22Rv1 (cell line): ENCODE data around the gene HOXD3.

Source experiments
- H3K27ac ChIP-seq: fragments of 450-650 bp; 2 replicates; pipeline ENCODE4 v1.5.1; 2017
- ZFX ChIP-seq: fragments of 450-650 bp; IDR thresholded peaks from 2 replicates; pipeline ENCODE4 v1.6.1; 2017; ENCODE audit warnings: antibody characterized with exemption, borderline replicate concordance
- TF ChIP-seq, protein P1 (sequence below): fragments of 450-650 bp; IDR thresholded peaks from 2 replicates; pipeline ENCODE4 v1.5.1; 2017; ENCODE audit warnings: mild to moderate bottlenecking

HOXD3 gene

GRCh38 chr2:176154576-176155252 lies 2.4 kb upstream of the HOXD3 start:
- no peak overlapping the region for H3K27ac ChIP-seq
- TF ChIP-seq, protein P1, sequence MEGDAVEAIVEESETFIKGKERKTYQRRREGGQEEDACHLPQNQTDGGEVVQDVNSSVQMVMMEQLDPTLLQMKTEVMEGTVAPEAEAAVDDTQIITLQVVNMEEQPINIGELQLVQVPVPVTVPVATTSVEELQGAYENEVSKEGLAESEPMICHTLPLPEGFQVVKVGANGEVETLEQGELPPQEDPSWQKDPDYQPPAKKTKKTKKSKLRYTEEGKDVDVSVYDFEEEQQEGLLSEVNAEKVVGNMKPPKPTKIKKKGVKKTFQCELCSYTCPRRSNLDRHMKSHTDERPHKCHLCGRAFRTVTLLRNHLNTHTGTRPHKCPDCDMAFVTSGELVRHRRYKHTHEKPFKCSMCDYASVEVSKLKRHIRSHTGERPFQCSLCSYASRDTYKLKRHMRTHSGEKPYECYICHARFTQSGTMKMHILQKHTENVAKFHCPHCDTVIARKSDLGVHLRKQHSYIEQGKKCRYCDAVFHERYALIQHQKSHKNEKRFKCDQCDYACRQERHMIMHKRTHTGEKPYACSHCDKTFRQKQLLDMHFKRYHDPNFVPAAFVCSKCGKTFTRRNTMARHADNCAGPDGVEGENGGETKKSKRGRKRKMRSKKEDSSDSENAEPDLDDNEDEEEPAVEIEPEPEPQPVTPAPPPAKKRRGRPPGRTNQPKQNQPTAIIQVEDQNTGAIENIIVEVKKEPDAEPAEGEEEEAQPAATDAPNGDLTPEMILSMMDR = no peak
- TF ChIP-seq ZFX = no peak

DNA sequence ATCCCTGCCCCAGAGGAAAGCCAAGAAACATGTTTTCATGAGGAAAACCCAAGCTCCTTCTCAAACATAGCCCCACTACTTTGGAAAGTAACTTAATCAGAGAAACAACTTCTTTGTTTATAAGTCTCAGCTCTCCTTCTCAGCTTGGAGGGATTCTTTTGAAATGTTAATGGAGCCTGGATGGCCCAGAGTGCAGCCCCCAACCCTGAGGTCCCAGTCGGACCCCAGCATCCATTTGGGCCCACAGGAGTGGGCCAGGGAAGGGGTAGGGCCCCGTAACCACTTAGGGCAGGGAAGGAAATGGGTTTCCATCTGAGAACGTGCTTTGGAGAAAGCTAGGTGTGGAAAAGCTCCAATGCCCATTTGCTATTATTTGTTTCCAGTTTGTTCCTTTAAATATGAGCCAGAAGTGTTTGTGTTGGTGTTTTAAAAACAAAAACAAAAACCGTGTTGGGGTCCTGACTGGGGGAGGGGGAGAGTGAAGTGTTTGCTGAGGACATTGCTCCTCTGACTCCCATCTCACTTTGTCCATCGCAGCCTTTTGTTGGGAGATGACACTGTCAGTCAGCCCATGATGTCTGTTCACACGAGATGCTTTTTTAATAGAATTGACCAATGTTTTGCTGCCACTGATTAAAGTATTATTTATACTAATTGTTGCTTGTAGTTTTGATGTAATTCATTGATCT lies 1.6 kb upstream of the HOXD3 start:
- no peak overlapping the region for H3K27ac ChIP-seq
- TF ChIP-seq, protein P1 = no peak
- no peak for TF ChIP-seq ZFX

GRCh38 chr2:176156301-176156806 lies 753 bp upstream of the HOXD3 start:
- H3K27ac ChIP-seq = no peak overlapping the region
- TF ChIP-seq ZFX = no peak
- TF ChIP-seq, protein P1 = no peak

DNA sequence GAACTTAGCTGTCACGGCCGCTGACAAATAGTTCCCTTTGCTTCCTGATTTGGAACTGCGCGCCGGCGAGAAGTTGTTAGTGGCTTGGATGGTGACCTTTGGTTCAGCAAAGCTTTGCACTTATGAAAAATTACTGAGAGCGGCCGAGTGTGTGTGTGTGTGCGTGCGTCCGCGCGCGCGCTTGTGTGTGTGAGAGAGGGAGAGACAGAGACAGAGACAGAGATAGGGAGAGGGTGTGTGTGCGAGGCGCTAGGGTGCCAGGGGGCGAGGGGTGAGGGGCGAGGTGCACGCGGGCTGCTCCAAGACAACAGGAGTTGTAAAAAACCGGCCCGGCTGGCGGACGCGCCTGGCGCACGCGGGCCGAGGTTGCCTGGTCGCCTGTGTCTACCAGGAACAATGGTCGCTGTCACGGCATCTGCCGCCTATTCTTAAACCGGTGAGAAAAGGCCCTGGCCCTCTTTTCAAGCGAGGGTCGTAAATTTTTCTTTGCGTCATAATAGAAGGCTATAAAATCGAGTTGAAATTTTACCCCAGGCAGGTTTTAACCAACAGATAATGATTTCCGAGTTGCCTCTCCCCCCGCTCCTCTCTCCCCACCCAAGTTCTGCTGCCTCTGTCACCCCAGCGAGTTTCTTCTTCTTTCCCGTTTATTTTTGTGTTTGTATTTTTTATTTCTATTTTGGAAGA lies 535 bp downstream of the HOXD3 start:
- TF ChIP-seq ZFX = no peak
- TF ChIP-seq, protein P1 = no peak
- H3K27ac ChIP-seq = no peak overlapping the region

GRCh38 chr2:176158186-176158591 lies 1.1 kb downstream of the HOXD3 start:
- TF ChIP-seq, protein P1 = no peak
- TF ChIP-seq ZFX = no peak
- H3K27ac ChIP-seq = no peak overlapping the region

DNA sequence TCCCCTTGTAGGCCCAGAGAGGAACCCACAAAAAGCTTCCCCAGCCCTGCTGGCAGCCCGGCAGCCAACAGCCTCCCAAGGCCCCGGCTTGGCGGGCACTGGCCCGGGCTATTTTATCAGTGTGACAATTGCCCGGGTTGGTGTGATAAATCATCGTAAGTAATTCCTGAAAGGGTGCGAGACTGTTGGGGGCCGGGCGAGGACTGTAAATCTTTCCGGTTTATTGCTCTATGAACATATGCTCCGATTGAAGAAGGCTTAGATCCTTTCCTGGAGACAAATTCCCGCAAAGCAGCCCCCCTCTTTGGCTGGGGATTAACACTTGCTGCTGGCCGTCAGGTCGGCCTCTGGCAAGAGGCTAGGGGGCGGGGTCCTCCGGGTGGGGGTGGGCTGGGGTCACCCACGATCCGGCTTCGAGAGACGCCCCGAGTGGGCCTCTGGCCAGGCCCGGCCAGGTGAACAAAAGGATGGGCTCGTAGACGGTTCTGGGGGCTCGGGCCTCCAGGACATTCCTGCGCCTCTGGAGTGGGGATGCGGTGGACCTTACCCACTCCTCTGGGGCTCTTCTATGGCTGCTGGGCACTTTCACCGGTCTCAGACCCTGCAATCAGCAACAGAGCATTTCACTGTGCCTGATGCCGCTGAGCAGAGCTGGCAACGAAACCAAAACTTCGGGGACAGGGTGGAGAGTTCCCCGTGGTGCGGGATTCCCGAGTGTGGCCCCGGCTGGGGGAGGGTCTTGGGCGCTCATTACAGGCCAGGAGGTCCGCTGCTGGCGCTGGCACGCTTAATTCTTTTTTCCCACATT lies 2.0 kb downstream of the HOXD3 start:
- TF ChIP-seq, protein P1 = no peak
- no peak for TF ChIP-seq ZFX
- H3K27ac ChIP-seq = no peak overlapping the region
